Endothelial cell of umbilical vein (primary cell): ENCODE measurements around the gene PCDH9. TPM values are rescaled to one million over a fixed set of nuclear protein-coding genes. Genes with fewer than 3 reads are reported as not detected.

Source experiments
- BruUV-seq: library from RNA; stranded (reverse); fragments of 400-500 nt; replicated peaks from 2 replicates; lab custom pipeline; 2021; lab: Mats Ljungman, UMichigan
- CTCF ChIA-PET: fragments of 300-600, 350-600 bp; sonication (Branson Sonifier 250); formaldehyde crosslinking; loops from one replicate; lab custom pipeline; 2021; ENCODE audit warnings: antibody characterized with exemption, inconsistent platforms; lab: Charles Lee
- POLR2A ChIA-PET: fragments of 300-600, 350-600 bp; sonication (Branson Sonifier 250); formaldehyde crosslinking; loops from one replicate; lab custom pipeline; 2021; ENCODE audit warnings: antibody characterized with exemption, inconsistent platforms; lab: Charles Lee
- DNase-seq: peaks from one replicate; pipeline ENCODE4 v3.0.0-alpha.2; 2011; ENCODE audit warnings: low read depth, low spot score
- FAIRE-seq: peaks from 2 replicates; lab custom pipeline; 2011; peaks lifted over from hg19 to GRCh38; lab: Jason Lieb, UNC
- H2AFZ ChIP-seq: 2 replicates; pipeline ENCODE4 v1.6.0; 2012; ENCODE audit warnings: low read depth, low read length, control low read depth, inconsistent platforms
- H3K27ac ChIP-seq: 2 replicates; pipeline ENCODE4 v1.5.1; 2011; ENCODE audit warnings: low read depth, mild to moderate bottlenecking, control low read depth, low read length, moderate library complexity; ENCODE audit not compliant: insufficient read depth
- H3K27me3 ChIP-seq, 2 experiments: 2 replicates each; pipeline versions ENCODE4 v1.6.0 to v1.6.1; 2011; ENCODE audit warnings: low read length in 2 of 2, mixed read lengths in 1 of 2; ENCODE audit not compliant: control insufficient read depth in 2 of 2, insufficient read depth in 2 of 2
- H3K36me3 ChIP-seq, 2 experiments: 2 replicates in 1 of 2; 3 replicates in 1 of 2; pipeline ENCODE4 v1.5.1; 2011; ENCODE audit warnings: low read length in 2 of 2, mild to moderate bottlenecking in 1 of 2, moderate library complexity in 1 of 2; ENCODE audit not compliant: control insufficient read depth in 2 of 2, insufficient read depth in 2 of 2; ENCODE audit errors: extremely low read depth in 1 of 2
- H3K4me1 ChIP-seq: 3 replicates; pipeline ENCODE4 v1.5.1; 2011; ENCODE audit warnings: mild to moderate bottlenecking, low read length; ENCODE audit not compliant: control insufficient read depth, insufficient read depth; ENCODE audit errors: extremely low read depth
- H3K4me2 ChIP-seq: 2 replicates; pipeline ENCODE4 v1.6.1; 2011; ENCODE audit warnings: low read length, control low read depth, mixed read lengths; ENCODE audit not compliant: insufficient read depth
- H3K4me3 ChIP-seq, 3 experiments: fragments of 200-600 bp in 1 of 3; sonication (generic), shearing (Covaris generic) in 1 of 3; replicated peaks in 1 of 3; 2 replicates each; pipeline ENCODE4 v1.5.1; 2011 to 2016; ENCODE audit warnings: control low read depth in 3 of 3, low read length in 3 of 3, mild to moderate bottlenecking in 2 of 3, inconsistent platforms in 1 of 3, low read depth in 1 of 3, moderate library complexity in 1 of 3; ENCODE audit not compliant: insufficient read depth in 1 of 3
- H3K79me2 ChIP-seq: 2 replicates; pipeline ENCODE4 v1.6.0; 2012; ENCODE audit warnings: low read length, inconsistent platforms; ENCODE audit not compliant: control insufficient read depth, insufficient read depth
- H3K9ac ChIP-seq: replicated peaks from 2 replicates; pipeline ENCODE3; 2011; ENCODE audit warnings: low read length, control low read depth; ENCODE audit not compliant: insufficient read depth; ENCODE audit errors: extremely low read depth
- H3K9me1 ChIP-seq: replicated peaks from 3 replicates; pipeline ENCODE4 v1.6.0; 2011; ENCODE audit warnings: mild to moderate bottlenecking, low read length; ENCODE audit not compliant: control insufficient read depth, insufficient read depth; ENCODE audit errors: extremely low read depth
- H3K9me3 ChIP-seq: replicated peaks from 2 replicates; pipeline ENCODE4 v1.5.1; 2012; ENCODE audit warnings: low read length, inconsistent platforms; ENCODE audit not compliant: control insufficient read depth, insufficient read depth
- H4K20me1 ChIP-seq: replicated peaks from 2 replicates; pipeline ENCODE3; 2011; ENCODE audit warnings: mild to moderate bottlenecking, low read length; ENCODE audit not compliant: control insufficient read depth, insufficient read depth; ENCODE audit errors: extremely low read depth
- CTCF ChIP-seq, 2 donors: IDR thresholded peaks; 1 replicate in 1 of 2; 2 replicates in 1 of 2; pipeline ENCODE4 v1.5.1; 2011; ENCODE audit warnings: low read length in 2 of 2, mild to moderate bottlenecking in 2 of 2, moderate library complexity in 2 of 2, control low read depth in 1 of 2, inconsistent platforms in 1 of 2, low read depth in 1 of 2; ENCODE audit not compliant: insufficient read depth in 1 of 2; ENCODE audit errors: extremely low read depth in 1 of 2
- EZH2 ChIP-seq: IDR thresholded peaks from 2 replicates; pipeline ENCODE4 v1.6.1; 2012; ENCODE audit warnings: borderline replicate concordance, low read depth, mild to moderate bottlenecking, moderate library complexity, low read length, inconsistent platforms; ENCODE audit not compliant: severe bottlenecking
- FOS ChIP-seq: IDR thresholded peaks from 2 replicates; pipeline ENCODE4 v1.6.1; 2011; ENCODE audit warnings: mild to moderate bottlenecking, low read length, moderate library complexity, borderline replicate concordance; ENCODE audit not compliant: insufficient read depth
- GATA2 ChIP-seq: IDR thresholded peaks from 2 replicates; pipeline ENCODE4 v1.7.0; 2011; ENCODE audit warnings: low read depth, mild to moderate bottlenecking, moderate library complexity, mixed read lengths, low read length; ENCODE audit not compliant: insufficient read length, insufficient read depth
- JUN ChIP-seq: IDR thresholded peaks from 2 replicates; pipeline ENCODE4 v1.6.1; 2011; ENCODE audit warnings: borderline replicate concordance, low read depth; ENCODE audit not compliant: insufficient read length, insufficient read depth
- MAX ChIP-seq: IDR thresholded peaks from 2 replicates; pipeline ENCODE4 v1.6.1; 2011; ENCODE audit not compliant: insufficient read depth, insufficient read length
- MYC ChIP-seq: IDR thresholded peaks from one replicate; pipeline ENCODE4 v1.6.1; 2011; ENCODE audit warnings: mild to moderate bottlenecking, low read depth, low read length
- POLR2A ChIP-seq: IDR thresholded peaks from 2 replicates; pipeline ENCODE4 v1.6.1; 2012; ENCODE audit warnings: low read depth, mild to moderate bottlenecking, control low read depth, low read length
- POLR2AphosphoS5 ChIP-seq: IDR thresholded peaks from 2 replicates; pipeline ENCODE4 v1.6.1; 2012; ENCODE audit warnings: low read depth, mild to moderate bottlenecking, control low read depth, low read length, moderate library complexity; ENCODE audit not compliant: insufficient read depth
- dilution Hi-C: fragments of 300-500 bp; cut with MboI; formaldehyde crosslinking; loops from one replicate; pipeline ENCODE4 v1.15.0; 2019; ENCODE audit warnings: low sequenced_read_pairs; ENCODE audit not compliant: extremely low pct_ligation_motif_present
- intact Hi-C: fragments of 100-400 bp; cut with micrococcal nuclease; formaldehyde crosslinking; loops from one replicate; pipeline ENCODE4 v1.10.0; 2022
- polyA plus RNA-seq, 4 experiments: library from polyadenylated mRNA; depleted of rRNA in 3 of 4; stranded (reverse) in 3 of 4; unstranded in 1 of 4; fragments of >200 nt; gene quantifications; 2 replicates each; pipeline versions ENCODE4 v1.2.1 to v1.2.3, GENCODE V29; 2011 to 2012; ENCODE audit warnings: missing spikeins in 1 of 4
- total RNA-seq: library from RNA; stranded (reverse); gene quantifications from 2 replicates; pipeline ENCODE4 v1.2.3, GENCODE V29; 2021

Gene PCDH9
- total and polyA plus RNA-seq, 2 donors (not counting 3 experiments of a cell fraction or from before 2014, with no cell fraction given), result 1.1 to 5.2 TPM

GRCh38 chr13:66520511-66521355, 709.4 kb downstream of the PCDH9 start:
- H3K4me2 ChIP-seq, result no peak overlapping the region
- H3K36me3 ChIP-seq, result no peaks in the 10 kb centered on the region
- ChIA-PET CTCF (no interaction called here), POLR2A (no interaction called here)
- no peaks in the 10 kb centered on the region for H3K4me1 ChIP-seq
- H3K9me3 ChIP-seq, result no peaks in the 10 kb centered on the region
- H3K9ac ChIP-seq, result no peak overlapping the region
- no peaks in the 10 kb centered on the region for H3K27me3 ChIP-seq
- peak overlapping the region; percentile 30 for H2AFZ ChIP-seq
- DNase-seq (no peak), FAIRE-seq (no peak)
- dilution Hi-C loops (no loop called here), intact Hi-C loops (no loop called here)
- no TSS peak for BruUV-seq
- H3K79me2 ChIP-seq, result no peaks in the 10 kb centered on the region
- TF ChIP-seq GATA2 (no peak), MAX (no peak), FOS (no peak), POLR2A (no peak), POLR2AphosphoS5 (no peak), EZH2 (no peak), MYC (no peak), CTCF (IDR thresholded peaks at IDR 0.05; ENCODE audit: extremely low read depth in 1 of 2, insufficient read depth in 1 of 2, low read depth in 1 of 2, low read length in 2 of 2) (no peak), JUN (no peak)
- no peaks in the 10 kb centered on the region for H4K20me1 ChIP-seq
- no peak overlapping the region for H3K4me3 ChIP-seq
- no peaks in the 10 kb centered on the region for H3K9me1 ChIP-seq
- H3K27ac ChIP-seq, result no peak overlapping the region
